GM12865 (cell line): ENCODE measurements around the gene ZNF132.

Experiments used
- DNase-seq: peaks from one replicate; pipeline ENCODE4 v3.0.0; 2010; ENCODE audit warnings: low read depth
- H3K4me3 ChIP-seq: 2 replicates; pipeline ENCODE4 v1.5.1; 2011; ENCODE audit warnings: mild to moderate bottlenecking, low read depth, low read length, control low read depth
- TF ChIP-seq, protein P1 (sequence below): IDR thresholded peaks from 2 replicates; pipeline ENCODE4 v1.5.1; 2011; ENCODE audit warnings: low read length, control low read depth, low read depth, inconsistent platforms; ENCODE audit not compliant: insufficient read depth; ENCODE audit errors: missing control alignments

Gene ZNF132

DNA sequence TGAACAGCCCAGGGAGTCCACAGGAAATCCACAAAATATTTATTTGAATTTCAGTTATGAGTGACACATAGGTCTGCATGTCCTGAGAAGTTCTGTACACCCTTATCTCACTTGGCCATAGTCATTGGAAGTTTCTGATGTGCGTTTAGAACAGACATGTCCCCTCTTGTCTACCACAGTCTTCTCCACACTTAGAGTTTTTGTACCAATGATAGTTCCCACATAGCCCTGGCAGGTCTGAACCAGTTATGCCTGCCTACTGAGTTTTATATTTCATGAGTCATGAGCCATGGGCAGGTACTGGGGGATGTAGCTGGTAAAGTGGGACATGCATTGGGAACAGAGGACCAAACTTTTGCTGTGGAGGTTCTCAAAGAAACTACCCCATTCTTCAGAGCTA, 11.3 kb downstream of the ZNF132 start:
- no peak for DNase-seq
- no peak overlapping the region for H3K4me3 ChIP-seq
- TF ChIP-seq, protein P1, sequence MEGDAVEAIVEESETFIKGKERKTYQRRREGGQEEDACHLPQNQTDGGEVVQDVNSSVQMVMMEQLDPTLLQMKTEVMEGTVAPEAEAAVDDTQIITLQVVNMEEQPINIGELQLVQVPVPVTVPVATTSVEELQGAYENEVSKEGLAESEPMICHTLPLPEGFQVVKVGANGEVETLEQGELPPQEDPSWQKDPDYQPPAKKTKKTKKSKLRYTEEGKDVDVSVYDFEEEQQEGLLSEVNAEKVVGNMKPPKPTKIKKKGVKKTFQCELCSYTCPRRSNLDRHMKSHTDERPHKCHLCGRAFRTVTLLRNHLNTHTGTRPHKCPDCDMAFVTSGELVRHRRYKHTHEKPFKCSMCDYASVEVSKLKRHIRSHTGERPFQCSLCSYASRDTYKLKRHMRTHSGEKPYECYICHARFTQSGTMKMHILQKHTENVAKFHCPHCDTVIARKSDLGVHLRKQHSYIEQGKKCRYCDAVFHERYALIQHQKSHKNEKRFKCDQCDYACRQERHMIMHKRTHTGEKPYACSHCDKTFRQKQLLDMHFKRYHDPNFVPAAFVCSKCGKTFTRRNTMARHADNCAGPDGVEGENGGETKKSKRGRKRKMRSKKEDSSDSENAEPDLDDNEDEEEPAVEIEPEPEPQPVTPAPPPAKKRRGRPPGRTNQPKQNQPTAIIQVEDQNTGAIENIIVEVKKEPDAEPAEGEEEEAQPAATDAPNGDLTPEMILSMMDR, result no peak

DNA sequence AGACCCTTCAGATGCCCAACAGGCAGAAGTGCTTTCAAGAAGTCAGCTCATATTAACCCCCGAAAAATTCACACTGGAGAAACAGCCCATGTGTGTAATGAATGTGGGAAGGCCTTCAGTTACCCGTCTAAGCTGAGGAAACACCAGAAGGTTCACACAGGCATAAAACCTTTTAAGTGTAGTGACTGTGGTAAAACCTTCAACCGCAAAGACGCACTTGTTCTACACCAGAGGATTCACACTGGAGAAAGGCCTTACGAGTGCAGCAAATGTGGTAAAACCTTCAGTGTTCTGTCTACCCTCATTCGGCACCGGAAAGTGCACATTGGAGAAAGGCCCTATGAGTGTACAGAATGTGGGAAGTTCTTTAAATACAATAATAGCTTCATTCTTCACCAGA, 22.9 kb downstream of the ZNF132 start:
- no peak for DNase-seq
- TF ChIP-seq, protein P1, result no peak
- no peak overlapping the region for H3K4me3 ChIP-seq

- no peak overlapping the region for H3K4me3 ChIP-seq
- TF ChIP-seq, protein P1, result no peak
- DNase-seq, result no peak
Observed at GRCh38 chr19:58416604-58417003, 23.3 kb downstream of the ZNF132 start.

DNA sequence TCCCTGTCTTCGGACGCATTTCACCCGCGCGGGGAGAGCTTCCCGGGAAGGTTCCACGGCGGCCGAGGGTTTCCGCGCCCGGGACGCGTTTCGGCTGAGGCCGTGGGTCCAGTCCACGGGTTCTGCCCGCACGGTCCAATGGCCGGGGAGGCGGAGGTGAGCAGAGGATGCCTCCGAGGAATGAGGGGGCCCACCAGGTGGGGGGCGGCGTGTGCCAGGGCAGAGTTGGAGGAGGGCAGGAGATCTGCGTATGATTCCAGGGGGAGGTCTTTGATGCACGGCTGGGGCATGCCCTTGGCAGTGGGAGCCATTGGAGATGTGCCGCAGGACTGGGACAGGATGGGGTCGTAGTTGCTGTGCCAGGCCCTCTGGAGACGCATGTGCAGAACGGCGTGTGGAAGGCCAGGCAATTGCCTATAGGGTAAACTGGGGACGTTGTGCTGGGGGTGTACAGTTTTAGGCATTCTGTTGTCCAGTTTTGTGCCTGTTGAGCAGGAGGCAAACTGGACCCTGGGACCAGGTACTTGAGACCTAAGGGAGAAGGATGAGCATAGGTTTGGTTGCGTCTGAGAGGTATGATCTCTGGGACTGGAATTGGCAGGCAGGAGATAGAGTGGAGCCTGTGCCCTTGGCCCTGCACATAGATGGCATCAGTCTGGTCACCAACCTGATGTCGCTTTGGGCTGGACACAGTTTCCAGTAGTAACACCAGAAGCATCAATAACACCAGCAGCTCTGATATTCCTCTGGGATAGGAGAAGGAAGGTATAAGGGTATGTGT, 30.8 kb downstream of the ZNF132 start:
- peak; percentile 43 for DNase-seq
- TF ChIP-seq, protein P1, result no peak
- peak overlapping the region; percentile 86 for H3K4me3 ChIP-seq

DNA sequence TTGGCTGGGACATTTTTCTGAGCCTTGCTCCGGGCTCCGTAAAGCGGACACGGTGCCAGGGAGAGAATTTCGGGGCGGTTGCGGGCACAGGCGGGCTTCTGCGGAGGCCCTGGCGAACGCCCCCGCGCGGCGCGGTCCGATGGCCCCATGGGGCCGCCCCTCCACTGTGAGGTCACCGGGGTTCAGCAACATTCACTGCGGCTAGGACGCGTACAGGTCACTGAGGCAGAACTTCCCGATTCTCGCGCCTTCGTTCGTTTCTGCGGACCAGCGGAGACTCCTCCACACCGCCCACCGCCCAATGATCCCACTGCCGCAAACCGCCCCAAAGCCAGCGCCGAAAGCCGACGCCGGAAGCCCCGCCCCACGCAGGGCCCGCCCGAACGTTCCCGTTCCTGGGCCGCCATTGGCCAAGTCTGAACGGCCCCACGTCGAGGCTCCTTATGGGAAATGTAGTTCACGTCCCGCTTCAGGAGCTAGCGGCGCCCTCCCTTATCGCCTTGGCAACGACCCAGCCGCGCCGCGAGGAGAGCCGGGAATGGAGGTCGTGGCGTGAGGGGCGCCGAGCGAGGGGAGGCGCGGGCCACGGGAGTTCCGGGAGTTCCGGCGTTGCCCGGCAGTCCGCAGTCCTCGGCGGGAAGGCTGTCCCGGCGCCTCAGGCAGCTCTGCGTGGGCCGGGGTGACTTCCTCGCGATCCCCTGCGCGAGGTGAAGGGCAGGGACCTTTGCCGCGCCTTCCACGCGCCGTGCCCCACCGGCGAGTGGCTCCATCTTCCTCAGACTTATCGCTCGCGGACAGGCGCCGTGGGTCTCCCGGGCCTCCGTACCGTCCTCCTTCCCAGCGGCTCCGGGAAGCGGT, 31.6 kb downstream of the ZNF132 start, which contains the start of gene ZNF584:
Gene ZNF584 (plus strand): TSS at position 498 of the 858 bp plus-strand sequence. CDS start 499 bp downstream, outside the sequence.
- peak within 1 kb of the TSS; percentile 86 for H3K4me3 ChIP-seq
- DNase-seq, result peak; percentile 96
- TF ChIP-seq, protein P1, result no peak

GRCh38 chr19:58407658-58408151, 32.2 kb downstream of the ZNF132 start:
- DNase-seq, result no peak
- TF ChIP-seq, protein P1, result no peak
- peak overlapping the region; percentile 86 for H3K4me3 ChIP-seq
